Kidney epithelial cell (primary cell): ENCODE measurements around the gene ZNF358. TPM values are rescaled to one million over a fixed set of nuclear protein-coding genes. Genes with fewer than 3 reads are reported as not detected.

Source experiments
- DNase-seq: peaks from one replicate; pipeline ENCODE4 v3.0.0-alpha.2; 2010; ENCODE audit warnings: low read depth
- H3K27me3 ChIP-seq: 2 replicates; pipeline ENCODE4 v1.6.0; 2011; ENCODE audit warnings: low read length; ENCODE audit not compliant: control insufficient read depth, insufficient read depth
- H3K36me3 ChIP-seq: 2 replicates; pipeline ENCODE4 v1.5.1; 2011; ENCODE audit warnings: low read length; ENCODE audit not compliant: control insufficient read depth, insufficient read depth
- H3K4me3 ChIP-seq: 2 replicates; pipeline ENCODE4 v1.5.1; 2011; ENCODE audit warnings: low read depth, mild to moderate bottlenecking, control low read depth, low read length
- total RNA-seq: library from RNA; depleted of rRNA; stranded (reverse); fragments of >200 nt; gene quantifications from 2 replicates; pipeline ENCODE4 v1.2.3, GENCODE V29; 2015
- TF ChIP-seq, protein P1 (sequence below): IDR thresholded peaks from 2 replicates; pipeline ENCODE4 v1.5.1; 2011; ENCODE audit warnings: mild to moderate bottlenecking, moderate library complexity, low read length, control low read depth, inconsistent platforms; ENCODE audit not compliant: insufficient read depth, poor library complexity, severe bottlenecking

ZNF358 gene
- total RNA-seq, 1 donor from 2014 or later = 67.4 TPM

DNA sequence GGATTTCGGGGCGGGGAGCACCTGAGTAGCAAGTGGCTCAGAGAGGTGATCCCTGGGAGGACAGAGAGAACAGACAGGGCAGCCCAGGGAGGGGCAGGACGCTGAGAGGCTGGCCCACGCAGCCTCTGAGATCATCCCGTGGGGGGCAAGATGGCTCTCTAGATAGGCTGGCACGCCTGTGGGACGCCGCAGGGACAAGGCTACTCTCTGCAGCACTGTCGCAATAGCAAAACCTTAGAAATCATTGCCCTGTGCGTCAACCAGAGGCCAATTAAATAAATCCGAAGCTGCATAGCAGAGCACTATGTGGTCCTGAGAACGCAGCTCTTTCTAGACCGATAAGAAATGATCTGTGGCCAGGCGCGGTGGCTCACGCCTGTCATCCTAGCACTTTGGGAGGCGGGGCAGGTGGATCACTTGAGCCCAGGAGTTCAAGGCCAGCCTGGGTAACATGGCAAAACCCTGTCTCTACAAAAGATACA, 32.1 kb upstream of the ZNF358 start:
- H3K4me3 ChIP-seq = no peak overlapping the region
- H3K36me3 ChIP-seq = no peaks in the 10 kb centered on the region
- no peak for DNase-seq
- TF ChIP-seq, protein P1, sequence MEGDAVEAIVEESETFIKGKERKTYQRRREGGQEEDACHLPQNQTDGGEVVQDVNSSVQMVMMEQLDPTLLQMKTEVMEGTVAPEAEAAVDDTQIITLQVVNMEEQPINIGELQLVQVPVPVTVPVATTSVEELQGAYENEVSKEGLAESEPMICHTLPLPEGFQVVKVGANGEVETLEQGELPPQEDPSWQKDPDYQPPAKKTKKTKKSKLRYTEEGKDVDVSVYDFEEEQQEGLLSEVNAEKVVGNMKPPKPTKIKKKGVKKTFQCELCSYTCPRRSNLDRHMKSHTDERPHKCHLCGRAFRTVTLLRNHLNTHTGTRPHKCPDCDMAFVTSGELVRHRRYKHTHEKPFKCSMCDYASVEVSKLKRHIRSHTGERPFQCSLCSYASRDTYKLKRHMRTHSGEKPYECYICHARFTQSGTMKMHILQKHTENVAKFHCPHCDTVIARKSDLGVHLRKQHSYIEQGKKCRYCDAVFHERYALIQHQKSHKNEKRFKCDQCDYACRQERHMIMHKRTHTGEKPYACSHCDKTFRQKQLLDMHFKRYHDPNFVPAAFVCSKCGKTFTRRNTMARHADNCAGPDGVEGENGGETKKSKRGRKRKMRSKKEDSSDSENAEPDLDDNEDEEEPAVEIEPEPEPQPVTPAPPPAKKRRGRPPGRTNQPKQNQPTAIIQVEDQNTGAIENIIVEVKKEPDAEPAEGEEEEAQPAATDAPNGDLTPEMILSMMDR = no peak
- H3K27me3 ChIP-seq = no peaks in the 10 kb centered on the region

DNA sequence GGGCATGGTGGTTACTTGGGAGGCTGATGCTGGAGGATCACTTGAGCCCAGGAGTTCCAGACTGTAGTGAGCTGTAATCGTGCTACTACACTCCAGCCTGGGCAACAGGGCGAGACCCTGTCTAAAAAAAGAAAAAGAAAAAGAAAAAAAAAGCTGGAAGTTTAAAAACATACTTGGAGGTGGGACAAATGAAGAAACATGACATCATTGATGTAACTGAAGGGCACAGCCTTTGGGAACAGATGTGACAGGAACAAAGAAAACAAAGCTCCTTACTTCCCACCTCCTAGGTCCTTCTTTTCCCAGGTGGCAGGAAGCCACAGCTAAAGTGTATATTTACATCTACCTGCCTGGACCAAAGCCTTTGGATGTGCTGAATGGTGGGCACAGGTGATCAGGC, 29.0 kb upstream of the ZNF358 start:
- Histone ChIP-seq H3K27me3 (no peaks in the 10 kb centered on the region), H3K4me3 (no peak overlapping the region), H3K36me3 (no peaks in the 10 kb centered on the region)
- no peak for DNase-seq
- TF ChIP-seq, protein P1 = no peak

DNA sequence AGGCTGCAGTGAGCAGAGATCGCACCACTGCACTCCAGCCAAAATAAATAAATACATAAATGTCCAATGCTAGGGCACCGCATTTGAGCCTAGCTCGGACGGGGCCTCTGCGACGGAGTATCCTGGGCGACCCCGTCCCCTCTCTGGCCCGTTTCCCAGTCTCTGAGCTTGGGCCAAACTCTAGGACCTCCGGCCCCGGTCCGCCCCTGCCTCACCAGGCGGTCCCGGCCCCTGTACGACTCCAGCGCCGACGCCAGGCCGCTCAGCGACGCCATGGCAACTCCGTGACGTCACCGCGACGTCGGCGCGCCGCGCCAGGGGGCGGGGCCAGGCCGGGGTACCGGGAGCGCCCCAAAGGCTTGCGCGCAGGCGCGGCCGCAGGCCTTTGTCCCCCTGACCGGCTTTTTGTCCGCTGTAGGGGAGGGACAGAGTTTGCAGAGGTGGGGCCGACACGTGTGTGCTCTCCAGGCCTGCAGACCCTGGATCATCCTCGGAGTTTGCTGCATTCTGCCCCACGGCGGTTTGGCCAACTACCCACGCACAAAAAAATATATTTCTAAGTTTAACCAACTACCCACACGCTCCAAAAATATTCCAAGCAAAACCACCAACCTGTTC, 27.1 kb upstream of the ZNF358 start, which contains the start of gene PEX11G:
Gene PEX11G (minus strand): TSS at position 300 of the 618 bp plus-strand sequence. CDS start 25 bp downstream, at position 275.
- DNase-seq = peak; percentile 29
- Histone ChIP-seq H3K36me3 (no peaks in the 10 kb centered on the region), H3K27me3 (no peaks in the 10 kb centered on the region), H3K4me3 (peak within 1 kb of the TSS; percentile 80)
- TF ChIP-seq, protein P1 = no peak

DNA sequence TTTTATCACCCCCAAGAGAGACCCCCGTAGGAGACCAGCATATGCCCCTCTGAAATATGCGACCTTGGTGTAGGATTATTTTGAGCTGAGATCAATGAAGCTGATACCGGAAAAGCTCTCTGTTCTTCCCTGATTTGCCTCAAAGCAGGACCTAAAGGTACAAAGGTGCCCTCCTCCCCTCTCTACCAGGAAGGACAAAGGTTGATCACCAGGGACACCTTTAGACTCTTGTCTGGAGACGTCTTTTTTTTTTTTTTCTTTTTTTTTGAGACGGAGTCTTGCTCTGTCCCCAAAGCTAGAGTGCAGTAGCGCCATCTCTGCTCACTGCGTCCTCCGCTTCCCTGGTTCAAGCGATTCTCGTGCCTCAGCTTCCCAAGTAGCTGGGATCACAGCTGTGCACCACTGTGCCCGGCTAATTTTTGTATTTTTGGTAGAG, 26.3 kb upstream of the ZNF358 start:
- TF ChIP-seq, protein P1 = no peak
- H3K36me3 ChIP-seq = no peaks in the 10 kb centered on the region
- H3K27me3 ChIP-seq = peaks cover 2% of the 10 kb centered on the region
- H3K4me3 ChIP-seq = no peak overlapping the region
- no peak for DNase-seq

DNA sequence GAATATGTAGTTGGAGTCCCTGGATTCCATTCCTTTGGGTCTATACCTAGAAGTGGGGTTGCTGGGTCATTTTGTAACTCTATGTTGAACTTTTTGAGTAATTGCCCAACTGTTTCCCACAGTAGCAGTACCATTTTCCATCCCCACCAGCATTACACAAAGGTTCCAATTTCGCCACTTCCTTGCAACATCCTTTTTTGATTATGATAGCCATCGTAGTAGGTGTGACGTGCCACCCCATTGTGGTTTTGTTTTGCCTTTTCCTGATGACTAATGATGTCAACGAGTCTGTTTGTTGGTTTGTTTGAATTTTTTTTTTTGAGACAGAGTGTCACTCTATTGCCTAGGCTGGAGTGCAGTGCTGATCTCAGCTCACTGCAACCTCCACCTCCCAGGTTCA, 23.8 kb upstream of the ZNF358 start:
- no peak for DNase-seq
- Histone ChIP-seq H3K4me3 (no peak overlapping the region), H3K36me3 (no peaks in the 10 kb centered on the region), H3K27me3 (peaks cover 3% of the 10 kb centered on the region)
- TF ChIP-seq, protein P1 = no peak

DNA sequence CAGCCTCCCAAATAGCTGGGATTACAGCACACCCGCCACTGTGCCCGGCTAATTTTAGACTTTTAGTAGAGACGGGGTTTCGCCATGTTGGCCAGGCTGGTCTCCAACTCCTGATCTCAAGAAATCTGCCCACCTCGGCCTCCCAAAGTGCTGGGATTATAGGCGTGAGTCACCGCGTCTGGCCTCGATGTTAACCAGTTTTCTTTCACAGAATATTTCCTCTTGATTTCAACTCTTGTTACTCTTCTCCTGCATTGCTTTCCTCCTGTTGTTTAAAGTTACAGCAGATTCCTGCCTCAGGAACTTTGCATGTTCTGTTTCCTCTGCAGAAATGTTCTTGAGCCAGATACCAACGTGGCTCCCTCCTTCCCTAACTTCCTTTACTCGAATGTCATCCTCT, 23.3 kb upstream of the ZNF358 start:
- Histone ChIP-seq H3K27me3 (peaks cover 3% of the 10 kb centered on the region), H3K36me3 (no peaks in the 10 kb centered on the region), H3K4me3 (no peak overlapping the region)
- no peak for DNase-seq
- TF ChIP-seq, protein P1 = no peak
